Neural progenitor cell (in vitro differentiated cells): ENCODE data around the gene THSD4.

Experiments
- EZH2 ChIP-seq: fragments of 200-600 bp; sonication (generic); IDR thresholded peaks from 2 replicates; pipeline ENCODE4 v1.6.1; 2017; ENCODE audit warnings: antibody characterized with exemption, mild to moderate bottlenecking, moderate library complexity
- TF ChIP-seq, protein P1 (sequence below): fragments of 200-600 bp; sonication (generic); IDR thresholded peaks from 2 replicates; pipeline ENCODE4 v1.5.1; 2017; ENCODE audit warnings: antibody characterized with exemption, mild to moderate bottlenecking

DNA sequence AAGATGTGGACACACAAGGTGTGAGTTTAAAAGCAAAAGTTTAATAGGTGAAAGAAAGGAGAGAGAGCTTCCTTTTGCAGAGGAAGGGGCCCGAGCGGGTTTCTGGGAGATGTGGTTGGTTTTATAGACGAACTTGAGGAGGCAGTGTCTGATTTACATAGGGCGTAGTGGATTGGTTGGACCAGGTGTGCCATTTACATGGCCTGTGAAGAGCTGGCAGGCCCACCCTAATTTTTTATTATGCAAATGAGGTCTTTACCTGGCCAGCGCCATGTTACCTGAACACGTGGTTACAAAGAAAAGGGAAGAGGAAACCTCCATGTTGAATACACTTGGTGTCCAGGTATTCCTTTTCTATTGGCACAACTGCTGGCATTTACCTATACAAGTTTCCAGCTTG, 42.8 kb upstream of the THSD4 start:
- TF ChIP-seq, protein P1, sequence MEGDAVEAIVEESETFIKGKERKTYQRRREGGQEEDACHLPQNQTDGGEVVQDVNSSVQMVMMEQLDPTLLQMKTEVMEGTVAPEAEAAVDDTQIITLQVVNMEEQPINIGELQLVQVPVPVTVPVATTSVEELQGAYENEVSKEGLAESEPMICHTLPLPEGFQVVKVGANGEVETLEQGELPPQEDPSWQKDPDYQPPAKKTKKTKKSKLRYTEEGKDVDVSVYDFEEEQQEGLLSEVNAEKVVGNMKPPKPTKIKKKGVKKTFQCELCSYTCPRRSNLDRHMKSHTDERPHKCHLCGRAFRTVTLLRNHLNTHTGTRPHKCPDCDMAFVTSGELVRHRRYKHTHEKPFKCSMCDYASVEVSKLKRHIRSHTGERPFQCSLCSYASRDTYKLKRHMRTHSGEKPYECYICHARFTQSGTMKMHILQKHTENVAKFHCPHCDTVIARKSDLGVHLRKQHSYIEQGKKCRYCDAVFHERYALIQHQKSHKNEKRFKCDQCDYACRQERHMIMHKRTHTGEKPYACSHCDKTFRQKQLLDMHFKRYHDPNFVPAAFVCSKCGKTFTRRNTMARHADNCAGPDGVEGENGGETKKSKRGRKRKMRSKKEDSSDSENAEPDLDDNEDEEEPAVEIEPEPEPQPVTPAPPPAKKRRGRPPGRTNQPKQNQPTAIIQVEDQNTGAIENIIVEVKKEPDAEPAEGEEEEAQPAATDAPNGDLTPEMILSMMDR: no peak
- no peak for TF ChIP-seq EZH2
